PC-3 (cell line): Measurements from ENCODE around the gene PCDHGA4. TPM values are rescaled to one million over a fixed set of nuclear protein-coding genes. Genes with fewer than 3 reads are reported as not detected.
"Not testable (repeated sequence)": the region's sequence is repeated elsewhere in the genome, so short reads cannot be mapped to it uniquely, and the experiment has no call there.

Experiments used
- ATAC-seq: fragments of 200-7000 bp; cut with Tn5 transposase; 2 replicates; pipeline ENCODE4 v1.9.1; 2020; ENCODE audit warnings: mild to moderate bottlenecking, moderate library complexity
- BruUV-seq: library from RNA; stranded (reverse); fragments of 400-500 nt; replicated peaks from 2 replicates; lab custom pipeline; 2021; lab: Mats Ljungman, UMichigan
- CTCF ChIA-PET: fragments of 300-600 bp; sonication (Branson Sonifier 250); formaldehyde crosslinking; loops from one replicate; lab custom pipeline; 2022; ENCODE audit warnings: antibody characterized with exemption; lab: Charles Lee
- POLR2A ChIA-PET: fragments of 300-600 bp; sonication (Branson Sonifier 250); formaldehyde crosslinking; loops from one replicate; lab custom pipeline; 2022; ENCODE audit warnings: antibody characterized with exemption; ENCODE audit not compliant: unreplicated experiment; lab: Charles Lee
- DNase-seq: peaks from one replicate; pipeline ENCODE4 v3.0.0-alpha.2; 2015
- H2AFZ ChIP-seq: fragments of 300-600 bp; sonication (generic); 2 replicates; pipeline ENCODE4 v1.6.0; 2016; ENCODE audit warnings: antibody characterized with exemption, low read length
- H3F3A ChIP-seq: fragments of 300-600 bp; sonication (generic); one replicate; pipeline ENCODE4 v1.6.0; 2017; ENCODE audit warnings: antibody characterized with exemption, low read length, control low read depth, mild to moderate bottlenecking; ENCODE audit not compliant: unreplicated experiment
- H3K27ac ChIP-seq: fragments of 300-600 bp; sonication (generic); 2 replicates; pipeline ENCODE4 v1.5.1; 2016; ENCODE audit warnings: mild to moderate bottlenecking, low read length
- H3K27me3 ChIP-seq: fragments of 300-600 bp; sonication (generic); 2 replicates; pipeline ENCODE4 v1.6.1; 2016; ENCODE audit warnings: low read length, mixed read lengths
- H3K36me3 ChIP-seq: fragments of 300-600 bp; sonication (generic); 2 replicates; pipeline ENCODE4 v1.6.1; 2016; ENCODE audit warnings: low read depth, mixed run types, low read length, mixed read lengths
- H3K4me1 ChIP-seq: fragments of 300-600 bp; sonication (generic); 2 replicates; pipeline ENCODE4 v1.5.1; 2016; ENCODE audit warnings: low read length; ENCODE audit not compliant: insufficient read depth
- H3K4me2 ChIP-seq: fragments of 300-600 bp; sonication (generic); 2 replicates; pipeline ENCODE4 v1.6.0; 2016; ENCODE audit warnings: low read length
- H3K4me3 ChIP-seq: fragments of 300-600 bp; sonication (generic); 2 replicates; pipeline ENCODE4 v1.5.1; 2016; ENCODE audit warnings: mild to moderate bottlenecking, low read length, mixed read lengths
- H3K79me2 ChIP-seq: fragments of 300-600 bp; sonication (generic); 2 replicates; pipeline ENCODE4 v1.6.1; 2017; ENCODE audit warnings: low read length, mixed read lengths
- H3K9ac ChIP-seq: fragments of 300-600 bp; sonication (generic); 2 replicates; pipeline ENCODE4 v1.6.0; 2016; ENCODE audit warnings: mild to moderate bottlenecking, low read length
- H3K9me2 ChIP-seq: fragments of 300-600 bp; sonication (generic); replicated peaks from 2 replicates; pipeline ENCODE4 v1.6.1; 2016; ENCODE audit warnings: mixed run types, low read length, mixed read lengths
- H3K9me3 ChIP-seq: fragments of 300-600 bp; sonication (generic); 2 replicates; pipeline ENCODE4 v1.6.1; 2016; ENCODE audit warnings: low read length, mixed read lengths
- H4K20me1 ChIP-seq: fragments of 300-600 bp; sonication (generic); 2 replicates; pipeline ENCODE4 v1.6.1; 2016; ENCODE audit warnings: low read length, mixed read lengths
- EZH2 ChIP-seq: fragments of 300-600 bp; sonication (generic); IDR thresholded peaks from one replicate; pipeline ENCODE4 v1.6.1; 2017; ENCODE audit warnings: antibody characterized with exemption, mild to moderate bottlenecking, low read length; ENCODE audit not compliant: unreplicated experiment
- EZH2phosphoT487 ChIP-seq: fragments of 300-600 bp; sonication (generic); IDR thresholded peaks from 2 replicates; pipeline ENCODE4 v1.6.1; 2018; ENCODE audit warnings: mild to moderate bottlenecking, antibody characterized with exemption, low read length, borderline replicate concordance
- intact Hi-C: fragments of 100-400 bp; cut with micrococcal nuclease; formaldehyde crosslinking; loops from 2 replicates; pipeline ENCODE4 v1.9.0; 2023
- total RNA-seq: library from RNA; depleted of rRNA; stranded (reverse); fragments of >200 nt; gene quantifications from 2 replicates; pipeline ENCODE4 v1.2.3, GENCODE V29; 2014
- TF ChIP-seq, protein P1 (sequence below): fragments of 300-600 bp; sonication (generic); conservative IDR thresholded peaks from 2 replicates; pipeline ENCODE4 v1.5.1; 2017; ENCODE audit warnings: antibody characterized with exemption, low read depth, mild to moderate bottlenecking, low read length

The PCDHGA4 gene
- total RNA-seq, 1 experiment from 2014 or later, result 0.04 TPM

DNA sequence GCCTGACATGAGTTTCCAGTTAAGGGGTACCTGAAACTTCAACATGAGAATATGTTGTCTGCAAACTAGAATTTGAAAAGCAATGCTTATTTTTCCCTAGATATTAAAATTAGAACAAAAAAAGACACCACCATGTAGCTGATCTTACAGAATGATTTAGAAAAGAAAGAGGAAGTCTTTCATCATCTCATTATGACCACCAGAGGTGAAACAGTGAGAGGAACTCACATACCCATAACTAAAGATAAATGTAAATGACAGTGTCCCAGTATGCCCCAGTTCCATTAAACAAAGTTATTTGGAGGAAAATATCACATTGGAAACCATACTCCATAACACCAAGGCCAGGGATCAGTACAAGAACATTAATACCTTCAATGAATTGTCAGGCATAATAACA is 41.1 kb upstream of the PCDHGA4 start:
- no peaks in the 10 kb centered on the region for H3K4me1 ChIP-seq
- peaks cover 10% of the 10 kb centered on the region for H3K79me2 ChIP-seq
- peaks cover 14% of the 10 kb centered on the region for H3K9me3 ChIP-seq
- no peaks in the 10 kb centered on the region for H3K9me2 ChIP-seq
- DNase-seq (no peak), ATAC-seq (no peak)
- H3F3A ChIP-seq, result no peaks in the 10 kb centered on the region
- peaks cover 21% of the 10 kb centered on the region for H3K36me3 ChIP-seq
- intact Hi-C loops, result no loop called here
- H3K27me3 ChIP-seq, result no peaks in the 10 kb centered on the region
- ChIA-PET POLR2A (no interaction called here), CTCF (no interaction called here)
- H4K20me1 ChIP-seq, result no peaks in the 10 kb centered on the region
- no peak overlapping the region for H3K4me3 ChIP-seq
- BruUV-seq, result no TSS peak
- no peak for TF ChIP-seq EZH2
- TF ChIP-seq, protein P1, sequence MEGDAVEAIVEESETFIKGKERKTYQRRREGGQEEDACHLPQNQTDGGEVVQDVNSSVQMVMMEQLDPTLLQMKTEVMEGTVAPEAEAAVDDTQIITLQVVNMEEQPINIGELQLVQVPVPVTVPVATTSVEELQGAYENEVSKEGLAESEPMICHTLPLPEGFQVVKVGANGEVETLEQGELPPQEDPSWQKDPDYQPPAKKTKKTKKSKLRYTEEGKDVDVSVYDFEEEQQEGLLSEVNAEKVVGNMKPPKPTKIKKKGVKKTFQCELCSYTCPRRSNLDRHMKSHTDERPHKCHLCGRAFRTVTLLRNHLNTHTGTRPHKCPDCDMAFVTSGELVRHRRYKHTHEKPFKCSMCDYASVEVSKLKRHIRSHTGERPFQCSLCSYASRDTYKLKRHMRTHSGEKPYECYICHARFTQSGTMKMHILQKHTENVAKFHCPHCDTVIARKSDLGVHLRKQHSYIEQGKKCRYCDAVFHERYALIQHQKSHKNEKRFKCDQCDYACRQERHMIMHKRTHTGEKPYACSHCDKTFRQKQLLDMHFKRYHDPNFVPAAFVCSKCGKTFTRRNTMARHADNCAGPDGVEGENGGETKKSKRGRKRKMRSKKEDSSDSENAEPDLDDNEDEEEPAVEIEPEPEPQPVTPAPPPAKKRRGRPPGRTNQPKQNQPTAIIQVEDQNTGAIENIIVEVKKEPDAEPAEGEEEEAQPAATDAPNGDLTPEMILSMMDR, result no peak
- no peak for TF ChIP-seq EZH2phosphoT487
- H3K27ac ChIP-seq, result no peak overlapping the region
- H2AFZ ChIP-seq, result no peak overlapping the region
- no peak overlapping the region for H3K9ac ChIP-seq
- H3K4me2 ChIP-seq, result no peak overlapping the region

DNA sequence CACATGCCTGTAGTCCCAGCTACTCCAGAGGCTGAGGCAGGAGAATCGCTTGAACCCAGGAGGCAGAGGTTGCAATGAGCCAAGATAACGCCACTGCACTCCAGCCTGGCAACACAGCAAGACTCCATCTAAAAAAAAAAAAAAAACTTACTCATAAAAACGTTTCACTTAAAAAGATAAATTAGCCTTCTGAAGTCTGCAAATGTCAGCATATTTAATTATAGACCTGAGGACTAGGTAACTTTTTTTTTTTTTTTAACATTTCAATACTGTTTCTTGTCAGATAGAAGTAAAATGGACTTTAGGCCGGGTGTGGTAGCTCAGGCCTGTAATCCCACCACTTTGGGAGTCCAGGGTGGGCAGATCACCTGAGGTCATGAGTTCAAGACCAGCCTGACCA is 37.9 kb upstream of the PCDHGA4 start:
- Histone ChIP-seq H3K36me3 (peaks cover 36% of the 10 kb centered on the region), H3K79me2 (peaks cover 28% of the 10 kb centered on the region), H3K9me3 (peaks cover 33% of the 10 kb centered on the region)
- H3K27me3 ChIP-seq, H3K4me1 ChIP-seq, H3F3A ChIP-seq, H4K20me1 ChIP-seq, POLR2A ChIA-PET, H2AFZ ChIP-seq, intact Hi-C loops, H3K4me2 ChIP-seq, CTCF ChIA-PET, ATAC-seq, H3K4me3 ChIP-seq, BruUV-seq, DNase-seq, H3K9ac ChIP-seq, H3K9me2 ChIP-seq, H3K27ac ChIP-seq: not testable (repeated sequence)

DNA sequence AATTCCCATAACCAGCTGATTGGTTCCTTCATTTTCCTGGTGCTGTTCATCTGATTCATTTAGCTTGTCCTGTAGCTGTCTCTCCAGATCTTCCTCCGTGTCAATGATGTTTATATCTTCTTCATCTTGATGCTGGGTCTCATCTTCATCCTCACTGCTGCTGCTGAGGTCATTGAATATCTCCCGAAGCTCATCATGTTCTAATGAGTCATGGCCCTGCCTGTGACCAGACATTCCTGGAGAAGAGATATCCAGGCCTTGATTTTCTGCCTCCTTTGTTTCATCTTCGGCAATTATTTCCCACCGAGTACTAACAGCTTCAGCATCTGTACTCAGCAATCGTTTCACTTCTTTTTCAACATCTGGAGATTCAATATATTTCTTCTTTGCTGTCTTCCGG is 35.6 kb upstream of the PCDHGA4 start:
- BruUV-seq, result no TSS peak
- intact Hi-C loops, result no loop called here
- ChIA-PET POLR2A (no interaction called here), CTCF (no interaction called here)
- DNase-seq (no peak), ATAC-seq (no peak)
- no peaks in the 10 kb centered on the region for H3F3A ChIP-seq
- H4K20me1 ChIP-seq, result no peaks in the 10 kb centered on the region
- no peak overlapping the region for H3K27ac ChIP-seq
- H3K9me3 ChIP-seq, result peaks cover 38% of the 10 kb centered on the region
- no peaks in the 10 kb centered on the region for H3K9me2 ChIP-seq
- H3K4me3 ChIP-seq, result peak overlapping the region; percentile 78
- peaks cover 28% of the 10 kb centered on the region for H3K79me2 ChIP-seq
- H3K36me3 ChIP-seq, result peaks cover 36% of the 10 kb centered on the region
- H3K4me2 ChIP-seq, result no peak overlapping the region
- TF ChIP-seq EZH2phosphoT487 (no peak), EZH2 (no peak)
- no peak overlapping the region for H3K9ac ChIP-seq
- no peaks in the 10 kb centered on the region for H3K4me1 ChIP-seq
- H3K27me3 ChIP-seq, result no peaks in the 10 kb centered on the region
- H2AFZ ChIP-seq, result no peak overlapping the region

DNA sequence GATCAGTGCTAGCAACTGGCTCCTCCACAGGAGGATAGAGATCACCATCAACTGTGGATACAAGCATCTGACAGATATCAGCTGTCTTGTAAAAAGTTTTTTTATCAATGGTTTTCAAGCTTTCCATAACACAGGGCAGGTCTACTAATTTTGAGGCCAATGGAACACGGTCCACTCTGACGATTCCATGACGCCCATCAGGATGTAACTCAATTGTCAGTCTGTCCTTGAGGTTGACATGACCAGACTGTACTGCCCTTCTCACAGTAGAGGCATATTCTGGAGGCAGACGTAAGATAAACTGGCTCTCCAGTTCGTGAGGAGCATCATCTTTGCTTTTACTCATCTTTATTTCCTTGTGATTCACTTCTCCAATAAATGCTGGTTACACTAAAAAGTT is 35.1 kb upstream of the PCDHGA4 start:
- no peaks in the 10 kb centered on the region for H3K9me2 ChIP-seq
- CTCF ChIA-PET, result interaction anchor here (0.6 to 0.7 kb wide), 2 partner anchors 78 to 225 kb away, joined by 4 to 5 read pairs; partner anchors contain the start of genes PCDHB2 and PCDHGB5
- no peaks in the 10 kb centered on the region for H3K27me3 ChIP-seq
- no peak for DNase-seq
- ATAC-seq, result no peak
- intact Hi-C loops, result no loop called here
- H3K4me2 ChIP-seq, result peak overlapping the region; percentile 91
- H3K4me3 ChIP-seq, result peak overlapping the region; percentile 78
- no peaks in the 10 kb centered on the region for H3K4me1 ChIP-seq
- TF ChIP-seq EZH2phosphoT487 (no peak), EZH2 (no peak)
- TF ChIP-seq, protein P1, result no peak
- H4K20me1 ChIP-seq, result no peaks in the 10 kb centered on the region
- H3K27ac ChIP-seq, result no peak overlapping the region
- peaks cover 38% of the 10 kb centered on the region for H3K9me3 ChIP-seq
- POLR2A ChIA-PET, result interaction anchor here (0.6 kb wide), 1 partner anchor 225 kb away, joined by 3 read pairs; no protein-coding TSS in a partner anchor
- no peak overlapping the region for H3K9ac ChIP-seq
- H3K79me2 ChIP-seq, result peaks cover 28% of the 10 kb centered on the region
- no TSS peak for BruUV-seq
- peaks cover 36% of the 10 kb centered on the region for H3K36me3 ChIP-seq
- no peak overlapping the region for H2AFZ ChIP-seq
- H3F3A ChIP-seq, result no peaks in the 10 kb centered on the region
